DOHH2 (cell line): ENCODE results near the gene TRIM37.
A peak's percentile ranks its signal among the peaks of the same experiment; 100 is the strongest.
"Not testable (repeated sequence)": the region's sequence is repeated elsewhere in the genome, so short reads cannot be mapped to it uniquely, and the experiment has no call there.

ENCODE experiments used
- H3F3A ChIP-seq: fragments of 200-600 bp; sonication (generic), shearing (Covaris generic); 2 replicates; pipeline ENCODE4 v1.6.0; 2016; ENCODE audit warnings: antibody characterized with exemption, mild to moderate bottlenecking; ENCODE audit not compliant: control insufficient read depth, insufficient read depth
- H3K27ac ChIP-seq: fragments of 200-600 bp; sonication (generic); 2 replicates; pipeline ENCODE4 v1.5.1; 2014; ENCODE audit warnings: low read depth, mild to moderate bottlenecking, low read length, moderate library complexity
- H3K27me3 ChIP-seq: fragments of 200-600 bp; sonication (generic); 2 replicates; pipeline ENCODE4 v1.6.1; 2014; ENCODE audit warnings: mild to moderate bottlenecking, low read length, mixed read lengths; ENCODE audit not compliant: control insufficient read depth
- H3K36me3 ChIP-seq: fragments of 200-600 bp; sonication (generic); 2 replicates; pipeline ENCODE4 v1.6.1; 2014; ENCODE audit warnings: mild to moderate bottlenecking, low read length, moderate library complexity, mixed read lengths; ENCODE audit not compliant: control insufficient read depth
- H3K4me1 ChIP-seq: fragments of 200-600 bp; sonication (generic); 2 replicates; pipeline ENCODE4 v1.6.1; 2014; ENCODE audit warnings: mild to moderate bottlenecking, low read length, mixed read lengths; ENCODE audit not compliant: control insufficient read depth
- H3K4me2 ChIP-seq: fragments of 200-600 bp; sonication (generic); 2 replicates; pipeline ENCODE4 v1.6.0; 2014; ENCODE audit warnings: mild to moderate bottlenecking, low read length, moderate library complexity
- H3K4me3 ChIP-seq: fragments of 200-600 bp; sonication (generic); 2 replicates; pipeline ENCODE4 v1.5.1; 2014; ENCODE audit warnings: mild to moderate bottlenecking, low read length, mixed read lengths
- H3K79me2 ChIP-seq: fragments of 200-600 bp; sonication (generic); 2 replicates; pipeline ENCODE4 v1.6.1; 2014; ENCODE audit warnings: mild to moderate bottlenecking, low read length, mixed read lengths; ENCODE audit not compliant: control insufficient read depth
- H3K9me2 ChIP-seq: fragments of 200-600 bp; sonication (generic); replicated peaks from 2 replicates; pipeline ENCODE4 v1.6.1; 2014; ENCODE audit warnings: mild to moderate bottlenecking, low read length, mixed read lengths; ENCODE audit not compliant: control insufficient read depth
- H3K9me3 ChIP-seq: fragments of 200-600 bp; sonication (generic); 2 replicates; pipeline ENCODE4 v1.6.1; 2014; ENCODE audit warnings: antibody characterized with exemption, low read length, mixed read lengths; ENCODE audit not compliant: control insufficient read depth, insufficient read depth
- H4K20me1 ChIP-seq: fragments of 200-600 bp; sonication (generic); 2 replicates; pipeline ENCODE4 v1.6.0; 2014; ENCODE audit warnings: low read depth, mild to moderate bottlenecking, antibody characterized with exemption, low read length, moderate library complexity; ENCODE audit not compliant: control insufficient read depth, insufficient read depth
- CTCF ChIP-seq: fragments of 200-600 bp; sonication (generic); IDR thresholded peaks from one replicate; pipeline ENCODE4 v1.5.1; 2014; ENCODE audit warnings: antibody characterized with exemption, mild to moderate bottlenecking, low read depth, low read length; ENCODE audit not compliant: poor library complexity, severe bottlenecking
- EZH2phosphoT487 ChIP-seq: fragments of 200-600 bp; sonication (generic); IDR thresholded peaks from 2 replicates; pipeline ENCODE4 v1.6.1; 2017; ENCODE audit warnings: borderline replicate concordance, mild to moderate bottlenecking, antibody characterized with exemption, low read length, moderate library complexity, mixed read lengths

Gene TRIM37

GRCh38 chr17:58956997-58957724 is 149.5 kb downstream of the TRIM37 start:
- H3K4me2 ChIP-seq = no peak overlapping the region
- no peaks in the 10 kb centered on the region; the same call in none of the 2 replicates for H3F3A ChIP-seq
- no peak for TF ChIP-seq CTCF
- TF ChIP-seq EZH2phosphoT487 = no peak
- H3K4me1 ChIP-seq = peaks cover 32% of the 10 kb centered on the region
- no peaks in the 10 kb centered on the region for H3K27me3 ChIP-seq
- H3K79me2 ChIP-seq = peaks cover 26% of the 10 kb centered on the region
- H3K9me3 ChIP-seq = peaks cover 4% of the 10 kb centered on the region; the same call in 1 of the 2 replicates
- H3K9me2 ChIP-seq = no peaks in the 10 kb centered on the region
- peaks cover 23% of the 10 kb centered on the region for H3K36me3 ChIP-seq
- H3K4me3 ChIP-seq = no peak overlapping the region
- peak overlapping the region; percentile 15; the same call in 1 of the 2 replicates for H3K27ac ChIP-seq
- no peaks in the 10 kb centered on the region for H4K20me1 ChIP-seq

GRCh38 chr17:58954358-58954757 is 152.3 kb downstream of the TRIM37 start:
- not testable (repeated sequence) for H3F3A ChIP-seq, H3K4me3 ChIP-seq, H3K27me3 ChIP-seq, H3K9me2 ChIP-seq, H4K20me1 ChIP-seq
- peaks cover 49% of the 10 kb centered on the region for H3K79me2 ChIP-seq
- H3K9me3 ChIP-seq = peaks cover 23% of the 10 kb centered on the region
- H3K4me1 ChIP-seq = peaks cover 36% of the 10 kb centered on the region
- peak overlapping the region; percentile 28 for H3K4me2 ChIP-seq
- H3K27ac ChIP-seq = peak overlapping the region; percentile 40; the same call in 1 of the 2 replicates
- peaks cover 33% of the 10 kb centered on the region for H3K36me3 ChIP-seq

- no peak overlapping the region for H3K4me2 ChIP-seq
- no peaks in the 10 kb centered on the region for H3K9me2 ChIP-seq
Measured at GRCh38 chr17:58947824-58948223, 158.9 kb downstream of the TRIM37 start.

More at GRCh38 chr17:58947824-58948223, 158.9 kb downstream of the TRIM37 start:
- H4K20me1 ChIP-seq = no peaks in the 10 kb centered on the region
- H3K27ac ChIP-seq = no peak overlapping the region
- H3K79me2 ChIP-seq = peaks cover 73% of the 10 kb centered on the region
- peaks cover 20% of the 10 kb centered on the region for H3K36me3 ChIP-seq
- peaks cover 23% of the 10 kb centered on the region for H3K9me3 ChIP-seq
- no peaks in the 10 kb centered on the region for H3K27me3 ChIP-seq
- TF ChIP-seq CTCF (no peak), EZH2phosphoT487 (no peak)
- H3F3A ChIP-seq = peaks cover 9% of the 10 kb centered on the region; the same call in 1 of the 2 replicates
- no peak overlapping the region for H3K4me3 ChIP-seq
- H3K4me1 ChIP-seq = peaks cover 35% of the 10 kb centered on the region
